Stimulated activated memory B cell treated with anti-CD40 and anti-IgM and Interleukin-4, amounts not matched to agents 10 μg/mL and 1 μg/mL and 100 μg/mL, for 72 hours (primary cell): ENCODE data around the gene FERMT2.
A peak's percentile ranks its signal among the peaks of the same experiment; 100 is the strongest.

Experiments
- ATAC-seq: fragments of 150-1000 bp; cut with Tn5 transposase; 2 replicates; pipeline ENCODE4 v1.10.0; 2021
- H3K27ac Mint-ChIP-seq: one replicate; pipeline ENCODE4 v1.8.0; 2022; ENCODE audit warnings: mild to moderate bottlenecking, mixed read lengths
- H3K27me3 Mint-ChIP-seq: one replicate; pipeline ENCODE4 v1.8.0; 2022; ENCODE audit warnings: mixed read lengths
- H3K36me3 Mint-ChIP-seq: one replicate; pipeline ENCODE4 v1.8.0; 2022; ENCODE audit warnings: mixed read lengths
- H3K4me1 Mint-ChIP-seq: one replicate; pipeline ENCODE4 v1.8.0; 2022; ENCODE audit warnings: mixed read lengths
- H3K4me3 Mint-ChIP-seq: one replicate; pipeline ENCODE4 v1.8.0; 2022; ENCODE audit warnings: mild to moderate bottlenecking, moderate library complexity, mixed read lengths
- H3K9me3 Mint-ChIP-seq: one replicate; pipeline ENCODE4 v1.8.0; 2022; ENCODE audit warnings: mixed read lengths

Gene FERMT2, protein sequence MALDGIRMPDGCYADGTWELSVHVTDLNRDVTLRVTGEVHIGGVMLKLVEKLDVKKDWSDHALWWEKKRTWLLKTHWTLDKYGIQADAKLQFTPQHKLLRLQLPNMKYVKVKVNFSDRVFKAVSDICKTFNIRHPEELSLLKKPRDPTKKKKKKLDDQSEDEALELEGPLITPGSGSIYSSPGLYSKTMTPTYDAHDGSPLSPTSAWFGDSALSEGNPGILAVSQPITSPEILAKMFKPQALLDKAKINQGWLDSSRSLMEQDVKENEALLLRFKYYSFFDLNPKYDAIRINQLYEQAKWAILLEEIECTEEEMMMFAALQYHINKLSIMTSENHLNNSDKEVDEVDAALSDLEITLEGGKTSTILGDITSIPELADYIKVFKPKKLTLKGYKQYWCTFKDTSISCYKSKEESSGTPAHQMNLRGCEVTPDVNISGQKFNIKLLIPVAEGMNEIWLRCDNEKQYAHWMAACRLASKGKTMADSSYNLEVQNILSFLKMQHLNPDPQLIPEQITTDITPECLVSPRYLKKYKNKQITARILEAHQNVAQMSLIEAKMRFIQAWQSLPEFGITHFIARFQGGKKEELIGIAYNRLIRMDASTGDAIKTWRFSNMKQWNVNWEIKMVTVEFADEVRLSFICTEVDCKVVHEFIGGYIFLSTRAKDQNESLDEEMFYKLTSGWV

DNA sequence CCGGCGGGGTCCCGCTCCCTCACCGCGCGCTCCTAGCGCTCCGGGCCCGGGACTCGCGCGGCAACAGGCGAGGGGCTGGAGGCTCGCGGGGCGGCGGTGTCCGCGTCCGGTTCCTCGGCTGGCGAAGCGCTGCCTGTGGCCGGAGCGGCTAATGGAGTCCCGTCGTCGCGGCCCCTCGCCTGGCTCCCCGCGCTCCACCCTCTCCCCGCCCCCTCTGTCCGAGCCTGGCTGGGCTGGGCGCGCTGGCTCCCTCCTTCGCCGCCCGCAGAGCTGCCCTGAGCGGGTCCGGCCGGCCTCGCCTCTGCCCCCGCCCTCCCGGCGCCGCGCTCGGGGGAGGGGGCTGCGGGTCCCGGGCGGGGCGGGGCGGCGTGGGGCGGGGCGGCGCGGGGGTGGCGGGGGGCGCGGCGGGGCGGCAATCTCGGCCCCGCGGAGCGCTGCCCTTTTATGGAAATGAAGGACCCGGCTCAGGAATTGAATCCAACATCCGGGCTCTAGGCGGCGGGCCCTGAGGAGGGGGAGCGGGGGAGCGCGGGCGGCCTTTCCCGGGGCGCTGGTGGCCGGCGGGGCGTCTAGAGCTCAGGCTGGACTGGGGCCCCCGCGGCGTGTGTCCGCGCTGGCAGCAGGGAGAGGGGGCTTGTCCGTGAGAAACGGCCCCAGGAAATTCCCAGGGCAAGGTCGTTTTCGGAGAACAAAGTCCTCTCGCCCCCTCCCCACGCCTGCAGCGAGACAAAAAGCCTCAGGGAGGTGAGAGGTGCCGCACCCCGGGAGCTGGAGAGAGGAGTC lies at the start of gene FERMT2:
TSS of gene FERMT2 (minus strand) at position 153 of the 783 bp plus-strand sequence. CDS start 482 bp downstream, outside the sequence.
- H3K36me3 Mint-ChIP-seq: no peaks in the 10 kb centered on the region
- no peak within 1 kb of the TSS for H3K27ac Mint-ChIP-seq
- peaks cover 23% of the 10 kb centered on the region for H3K4me1 Mint-ChIP-seq
- peaks cover 50% of the 10 kb centered on the region for H3K27me3 Mint-ChIP-seq
- peak; percentile 54 for ATAC-seq
- peak within 1 kb of the TSS; percentile 75 for H3K4me3 Mint-ChIP-seq
- no peaks in the 10 kb centered on the region for H3K9me3 Mint-ChIP-seq

DNA sequence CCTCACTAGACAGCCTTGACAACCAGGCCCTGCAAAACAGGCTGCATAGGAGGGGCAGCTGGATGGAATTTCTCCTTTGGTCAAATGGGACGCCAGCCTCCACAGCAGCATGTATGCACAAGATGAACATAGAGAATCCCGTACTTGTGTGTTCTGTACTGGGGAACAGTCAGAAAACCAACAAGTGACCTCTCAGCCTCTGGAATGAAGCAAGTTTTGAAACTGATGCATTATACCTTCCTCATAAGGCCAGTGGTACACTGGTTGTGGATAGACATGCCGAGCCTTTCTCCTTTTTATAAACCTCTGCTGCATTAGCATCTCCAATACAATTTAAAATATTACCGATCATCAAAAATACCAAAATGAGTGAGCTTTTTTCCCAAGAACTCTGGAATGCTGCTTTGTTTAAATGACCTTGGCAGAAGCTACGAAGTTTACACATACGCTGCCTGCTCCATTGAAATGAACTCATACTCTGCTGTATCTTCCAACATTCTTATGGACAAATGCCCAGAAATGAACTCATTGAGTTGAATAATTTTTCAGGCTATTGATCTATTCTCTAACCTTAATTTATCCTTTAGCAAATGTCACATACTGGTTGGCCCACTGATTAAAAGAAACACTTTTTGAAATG lies 47.6 kb upstream of the FERMT2 start:
- Mint-ChIP-seq H3K4me1 (no peaks in the 10 kb centered on the region), H3K27ac (no peak overlapping the region), H3K4me3 (no peak overlapping the region), H3K9me3 (no peaks in the 10 kb centered on the region), H3K27me3 (peaks cover 29% of the 10 kb centered on the region), H3K36me3 (no peaks in the 10 kb centered on the region)
- no peak for ATAC-seq

DNA sequence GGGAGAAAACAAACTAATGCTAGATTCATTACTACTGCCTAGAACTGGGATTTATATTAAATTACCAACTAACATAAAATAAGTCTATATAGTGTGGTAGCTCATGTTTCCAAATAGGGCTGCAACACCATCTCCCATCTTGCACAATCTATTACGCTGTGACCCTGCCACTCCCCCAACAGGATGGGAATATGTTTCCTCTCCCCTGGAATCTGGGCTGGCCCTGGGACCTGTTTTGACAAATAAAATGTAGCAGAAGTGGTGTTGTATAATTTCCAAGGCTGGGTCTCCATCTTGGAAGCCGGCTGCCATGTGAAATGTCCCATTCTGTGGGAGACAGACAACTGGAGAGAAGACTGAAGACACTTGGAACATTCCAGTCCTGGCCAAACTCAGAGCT lies 45.6 kb upstream of the FERMT2 start:
- Mint-ChIP-seq H3K27me3 (peaks cover 42% of the 10 kb centered on the region), H3K27ac (no peak overlapping the region), H3K4me3 (no peak overlapping the region), H3K4me1 (no peaks in the 10 kb centered on the region), H3K9me3 (no peaks in the 10 kb centered on the region), H3K36me3 (no peaks in the 10 kb centered on the region)
- ATAC-seq: no peak

DNA sequence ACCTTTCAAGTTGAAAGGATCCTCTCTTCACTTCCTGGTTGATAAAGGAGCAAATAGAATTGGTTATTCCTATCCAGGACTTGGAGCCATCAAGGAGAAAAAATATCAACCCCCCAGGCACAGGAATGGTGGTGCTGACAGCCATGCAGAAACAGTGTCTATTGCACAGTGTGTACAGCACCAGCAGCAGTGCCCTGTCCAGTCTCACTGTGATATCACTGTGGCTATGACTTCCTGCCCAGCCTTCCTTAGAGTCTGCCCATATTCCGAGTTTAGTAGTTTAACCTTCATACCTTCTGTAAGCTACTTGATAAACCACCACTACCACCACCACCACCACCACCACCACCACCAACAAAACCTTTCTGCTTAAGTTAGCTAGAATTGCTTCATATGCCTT lies 45.1 kb upstream of the FERMT2 start:
- Mint-ChIP-seq H3K9me3 (no peaks in the 10 kb centered on the region), H3K27ac (no peak overlapping the region), H3K4me3 (no peak overlapping the region), H3K36me3 (no peaks in the 10 kb centered on the region), H3K27me3 (peaks cover 42% of the 10 kb centered on the region), H3K4me1 (no peaks in the 10 kb centered on the region)
- no peak for ATAC-seq

DNA sequence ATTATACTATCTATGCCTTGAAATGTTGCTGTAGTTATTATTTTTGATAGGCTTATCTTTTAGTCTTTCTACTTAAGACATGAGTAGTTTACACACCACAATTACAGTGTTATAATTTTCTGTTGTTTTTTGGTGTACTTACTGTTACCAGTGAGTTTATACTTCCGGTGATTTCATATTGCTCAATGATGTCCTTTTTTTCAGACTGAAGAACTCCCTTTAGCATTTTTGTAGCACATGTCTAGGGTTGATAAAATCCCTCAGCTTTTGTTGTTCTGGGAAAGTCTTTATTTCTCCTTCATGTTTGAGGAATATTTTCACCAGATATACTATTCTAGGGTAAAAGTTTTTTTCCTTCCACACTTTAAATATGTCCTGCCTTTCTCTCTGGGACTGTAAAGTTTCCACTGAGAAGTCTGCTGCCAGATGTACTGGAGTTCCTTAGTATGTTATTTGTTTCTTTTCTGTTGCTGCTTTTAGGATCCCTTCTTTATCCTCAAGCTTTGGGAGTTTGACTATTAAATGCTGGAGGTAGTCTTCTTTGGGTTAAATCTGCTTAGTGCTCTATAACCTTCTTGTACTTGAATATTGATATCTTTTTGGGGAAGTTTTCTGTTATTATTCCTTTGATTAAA lies 41.5 kb upstream of the FERMT2 start:
- peaks cover 40% of the 10 kb centered on the region for H3K27me3 Mint-ChIP-seq
- H3K27ac Mint-ChIP-seq: no peak overlapping the region
- no peaks in the 10 kb centered on the region for H3K36me3 Mint-ChIP-seq
- no peaks in the 10 kb centered on the region for H3K9me3 Mint-ChIP-seq
- no peaks in the 10 kb centered on the region for H3K4me1 Mint-ChIP-seq
- no peak overlapping the region for H3K4me3 Mint-ChIP-seq
- no peak for ATAC-seq

DNA sequence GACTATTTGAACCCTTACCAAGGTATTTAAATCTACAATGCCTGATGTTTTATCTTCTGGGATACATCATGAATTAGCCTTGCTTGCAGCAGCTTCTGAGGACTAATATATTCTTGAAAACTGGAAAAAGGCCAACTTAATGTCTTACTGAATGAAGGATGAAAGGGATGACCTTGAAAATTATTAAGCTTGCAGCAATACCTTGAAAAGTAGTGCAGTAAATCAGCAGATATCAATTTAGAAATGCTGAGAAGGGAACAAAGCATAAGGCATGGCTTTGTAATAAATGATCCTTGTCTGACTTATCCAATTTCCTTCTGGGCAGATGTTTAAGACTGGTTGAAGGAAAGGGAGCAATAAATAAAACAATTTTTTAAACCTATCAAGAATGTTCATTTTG lies 37.3 kb upstream of the FERMT2 start:
- no peaks in the 10 kb centered on the region for H3K9me3 Mint-ChIP-seq
- H3K4me3 Mint-ChIP-seq: no peak overlapping the region
- H3K27ac Mint-ChIP-seq: no peak overlapping the region
- H3K4me1 Mint-ChIP-seq: no peaks in the 10 kb centered on the region
- no peak for ATAC-seq
- peaks cover 17% of the 10 kb centered on the region for H3K27me3 Mint-ChIP-seq
- no peaks in the 10 kb centered on the region for H3K36me3 Mint-ChIP-seq

DNA sequence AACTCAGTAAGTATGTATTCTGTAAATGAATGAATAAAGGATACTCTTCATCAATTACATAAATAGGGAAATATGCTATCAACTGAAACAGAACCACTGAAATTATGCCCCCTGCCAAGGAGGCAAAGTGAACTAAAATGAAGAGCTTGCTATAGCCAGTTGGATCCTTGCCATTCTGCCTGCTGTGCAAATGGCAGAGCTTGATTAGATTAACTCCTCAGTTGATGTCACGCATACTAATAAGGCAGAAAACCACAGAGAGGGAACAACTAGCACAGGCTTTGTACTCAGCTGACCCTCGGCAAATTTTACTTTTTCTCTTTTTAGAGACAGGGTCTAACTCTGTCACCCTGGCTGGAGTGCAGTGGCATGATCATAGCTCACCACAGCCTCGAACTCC lies 36.7 kb upstream of the FERMT2 start:
- no peak for ATAC-seq
- no peak overlapping the region for H3K27ac Mint-ChIP-seq
- H3K4me1 Mint-ChIP-seq: no peaks in the 10 kb centered on the region
- peaks cover 11% of the 10 kb centered on the region for H3K27me3 Mint-ChIP-seq
- no peak overlapping the region for H3K4me3 Mint-ChIP-seq
- no peaks in the 10 kb centered on the region for H3K9me3 Mint-ChIP-seq
- no peaks in the 10 kb centered on the region for H3K36me3 Mint-ChIP-seq

DNA sequence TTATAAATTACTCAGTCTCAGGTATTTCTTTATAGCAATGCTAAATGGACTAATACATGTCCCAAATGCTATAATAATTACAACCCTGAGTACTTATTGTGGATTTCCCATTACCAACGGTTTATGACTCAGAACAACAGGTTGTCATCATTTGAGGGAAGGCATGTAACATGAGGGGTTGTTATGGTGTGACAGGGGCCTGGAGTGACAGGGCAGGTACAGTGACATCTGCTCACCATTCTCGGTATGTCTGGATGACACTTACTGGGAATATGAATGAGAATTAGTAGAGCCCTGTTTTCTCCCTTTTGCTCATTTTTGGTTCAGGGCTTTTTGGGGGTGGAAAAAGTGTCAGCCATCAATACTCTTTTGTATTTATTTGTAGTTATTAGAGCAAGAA lies 36.2 kb upstream of the FERMT2 start:
- ATAC-seq: no peak

DNA sequence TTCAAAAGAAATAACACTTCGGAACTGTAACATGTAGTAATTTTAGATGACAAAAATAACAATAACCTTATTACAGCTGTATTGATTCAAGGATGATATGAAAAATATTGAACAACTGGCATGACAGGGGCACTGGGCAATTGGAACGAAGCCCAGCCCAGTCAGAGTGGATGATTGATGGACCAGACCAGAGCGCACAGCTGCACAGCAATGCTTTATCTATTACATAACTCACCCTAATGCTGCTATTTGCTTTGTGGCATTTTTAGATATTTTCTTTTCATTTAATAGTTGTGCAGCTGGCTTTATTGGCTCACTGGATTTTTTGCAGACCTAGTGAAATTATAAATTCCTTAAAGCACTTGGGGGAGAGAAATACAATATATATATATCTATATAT lies 26.9 kb upstream of the FERMT2 start:
- Mint-ChIP-seq H3K9me3 (no peaks in the 10 kb centered on the region), H3K4me1 (no peaks in the 10 kb centered on the region), H3K4me3 (no peak overlapping the region), H3K36me3 (no peaks in the 10 kb centered on the region), H3K27me3 (peaks cover 28% of the 10 kb centered on the region), H3K27ac (no peak overlapping the region)
- ATAC-seq: no peak

More for the DNA sequence above, 36.2 kb upstream of the FERMT2 start:
- Mint-ChIP-seq H3K27ac (no peak overlapping the region), H3K36me3 (no peaks in the 10 kb centered on the region), H3K4me1 (no peaks in the 10 kb centered on the region), H3K4me3 (no peak overlapping the region), H3K27me3 (peaks cover 8% of the 10 kb centered on the region), H3K9me3 (no peaks in the 10 kb centered on the region)

DNA sequence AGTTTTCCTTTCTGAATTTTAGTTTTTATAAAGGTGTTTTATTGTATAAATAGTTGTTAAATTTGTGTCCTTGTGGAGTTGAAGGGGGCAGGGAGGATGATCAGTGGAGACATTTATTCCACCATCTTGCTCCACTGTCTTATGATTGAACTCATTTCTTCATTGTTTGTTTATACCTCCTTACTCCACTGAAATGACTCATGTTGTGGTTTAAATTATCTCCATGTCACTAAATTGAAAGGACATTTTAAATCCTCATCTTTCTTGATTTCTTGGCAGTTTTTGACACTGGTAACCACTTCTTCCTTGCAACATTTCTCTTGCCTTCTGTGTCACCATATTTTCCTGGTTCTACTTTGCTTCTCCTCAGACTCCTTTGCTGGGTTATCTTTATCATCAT lies 23.6 kb upstream of the FERMT2 start:
- no peaks in the 10 kb centered on the region for H3K4me1 Mint-ChIP-seq
- no peak for ATAC-seq
- H3K27me3 Mint-ChIP-seq: peaks cover 58% of the 10 kb centered on the region
- no peak overlapping the region for H3K4me3 Mint-ChIP-seq
- H3K27ac Mint-ChIP-seq: no peak overlapping the region
- H3K36me3 Mint-ChIP-seq: peaks cover 6% of the 10 kb centered on the region
- peaks cover 10% of the 10 kb centered on the region for H3K9me3 Mint-ChIP-seq

DNA sequence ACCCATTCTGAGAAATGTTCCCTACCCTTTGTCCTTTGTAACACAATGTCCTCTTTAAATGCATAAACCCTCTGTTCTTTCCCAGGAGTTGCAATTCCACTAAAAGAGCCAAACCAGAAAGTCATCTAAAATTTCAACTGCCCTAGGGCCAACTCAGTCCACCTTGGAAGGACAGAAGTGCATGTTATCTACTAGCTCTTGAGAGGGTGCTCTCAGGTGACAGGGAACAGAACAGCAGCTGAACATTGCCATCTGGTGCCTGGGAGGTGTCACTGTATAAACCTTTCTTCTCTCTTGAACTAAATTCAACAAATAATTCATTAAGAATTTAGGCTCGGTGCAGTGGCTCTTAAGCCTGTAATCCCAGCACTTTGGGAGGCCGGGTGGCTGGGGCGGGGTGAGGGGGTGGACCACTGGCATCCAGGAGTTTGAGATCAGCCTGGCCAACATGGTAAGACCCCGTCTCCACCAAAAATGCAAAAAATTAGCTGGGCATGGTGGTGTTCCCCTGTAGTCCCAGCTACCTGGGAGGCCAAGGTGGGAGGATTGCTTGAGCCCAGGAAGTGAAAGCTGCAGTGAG lies 10.3 kb upstream of the FERMT2 start:
- no peaks in the 10 kb centered on the region for H3K36me3 Mint-ChIP-seq
- H3K9me3 Mint-ChIP-seq: no peaks in the 10 kb centered on the region
- no peak overlapping the region for H3K27ac Mint-ChIP-seq
- H3K27me3 Mint-ChIP-seq: no peaks in the 10 kb centered on the region
- H3K4me3 Mint-ChIP-seq: no peak overlapping the region
- peak; percentile 42 for ATAC-seq
- no peaks in the 10 kb centered on the region for H3K4me1 Mint-ChIP-seq

DNA sequence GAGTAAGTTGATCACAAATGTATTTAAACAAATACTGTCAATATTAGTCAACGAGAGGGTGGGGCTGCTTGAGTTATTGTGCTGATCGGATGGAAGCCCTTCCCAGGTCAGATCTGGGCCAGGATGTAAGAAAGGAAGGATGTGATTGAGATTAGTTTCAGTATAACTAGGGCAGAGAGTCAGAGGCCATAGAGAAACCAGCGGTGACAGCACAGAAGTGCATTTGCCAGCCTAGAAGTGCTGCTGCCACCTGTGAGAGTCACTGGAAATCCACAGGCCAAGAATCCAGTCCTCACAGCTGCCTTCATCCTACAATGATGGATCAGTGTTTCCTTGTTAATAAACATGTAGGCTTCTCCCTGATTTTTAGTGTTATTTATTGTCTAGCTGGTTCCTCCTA lies 9.8 kb upstream of the FERMT2 start:
- no peaks in the 10 kb centered on the region for H3K27me3 Mint-ChIP-seq
- no peak overlapping the region for H3K27ac Mint-ChIP-seq
- no peak overlapping the region for H3K4me3 Mint-ChIP-seq
- H3K36me3 Mint-ChIP-seq: no peaks in the 10 kb centered on the region
- ATAC-seq: no peak
- no peaks in the 10 kb centered on the region for H3K9me3 Mint-ChIP-seq
- no peaks in the 10 kb centered on the region for H3K4me1 Mint-ChIP-seq

DNA sequence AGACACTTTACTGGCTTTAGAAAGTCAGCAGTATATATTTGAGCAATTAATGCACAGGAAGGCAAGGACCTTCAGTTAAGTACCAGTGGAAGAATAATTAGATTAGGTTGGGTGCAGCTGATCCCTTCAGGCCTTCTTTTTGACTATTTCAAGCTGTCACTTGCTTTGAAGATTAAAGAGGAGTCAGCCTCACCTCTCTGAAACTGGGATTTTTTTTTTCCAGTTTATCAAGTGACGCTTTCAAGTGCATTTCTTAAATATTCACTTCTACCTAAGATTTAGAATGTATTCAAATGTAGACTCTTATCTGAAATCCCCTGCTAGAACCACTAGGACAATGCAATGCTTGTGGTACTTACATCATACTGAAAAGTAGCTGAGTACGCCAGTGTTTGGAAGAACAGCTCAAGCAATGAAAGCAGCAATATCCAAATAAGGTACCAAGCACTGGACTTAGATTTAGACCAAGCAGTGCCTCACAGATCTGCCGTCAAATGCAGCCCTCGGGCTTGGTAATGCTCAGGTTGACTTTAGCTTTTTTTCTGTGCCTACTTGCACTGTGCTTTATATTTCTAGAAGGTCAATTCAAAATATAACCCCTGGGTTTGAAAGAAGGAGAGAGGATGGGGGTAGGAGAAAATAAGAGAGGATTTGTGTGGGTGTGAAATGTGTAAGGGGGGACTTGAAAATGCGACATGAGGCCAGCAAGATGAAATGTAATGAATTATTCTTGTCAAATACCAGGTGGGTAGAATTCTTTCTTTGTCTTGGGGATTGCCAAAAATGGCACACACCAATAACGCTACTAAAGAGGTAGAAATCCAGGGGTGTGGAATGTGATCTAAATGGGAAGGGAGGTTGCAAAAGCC lies 3.7 kb upstream of the FERMT2 start:
- H3K4me3 Mint-ChIP-seq: no peak overlapping the region

More for the DNA sequence above, 3.7 kb upstream of the FERMT2 start:
- H3K36me3 Mint-ChIP-seq: no peaks in the 10 kb centered on the region
- no peak for ATAC-seq
- peaks cover 16% of the 10 kb centered on the region for H3K4me1 Mint-ChIP-seq
- no peaks in the 10 kb centered on the region for H3K9me3 Mint-ChIP-seq
- H3K27me3 Mint-ChIP-seq: peaks cover 20% of the 10 kb centered on the region
- no peak overlapping the region for H3K27ac Mint-ChIP-seq
